PC-3 (cell line): Measurements from ENCODE around the gene UBE4B. TPM values are rescaled to one million over a fixed set of nuclear protein-coding genes. Genes with fewer than 3 reads are reported as not detected.

Experiments used
- ATAC-seq: fragments of 200-7000 bp; cut with Tn5 transposase; 2 replicates; pipeline ENCODE4 v1.9.1; 2020; ENCODE audit warnings: mild to moderate bottlenecking, moderate library complexity
- BruUV-seq: library from RNA; stranded (reverse); fragments of 400-500 nt; replicated peaks from 2 replicates; lab custom pipeline; 2021; lab: Mats Ljungman, UMichigan
- CTCF ChIA-PET: fragments of 300-600 bp; sonication (Branson Sonifier 250); formaldehyde crosslinking; loops from one replicate; lab custom pipeline; 2022; ENCODE audit warnings: antibody characterized with exemption; lab: Charles Lee
- POLR2A ChIA-PET: fragments of 300-600 bp; sonication (Branson Sonifier 250); formaldehyde crosslinking; loops from one replicate; lab custom pipeline; 2022; ENCODE audit warnings: antibody characterized with exemption; ENCODE audit not compliant: unreplicated experiment; lab: Charles Lee
- DNase-seq: peaks from one replicate; pipeline ENCODE4 v3.0.0-alpha.2; 2015
- H2AFZ ChIP-seq: fragments of 300-600 bp; sonication (generic); 2 replicates; pipeline ENCODE4 v1.6.0; 2016; ENCODE audit warnings: antibody characterized with exemption, low read length
- H3F3A ChIP-seq: fragments of 300-600 bp; sonication (generic); one replicate; pipeline ENCODE4 v1.6.0; 2017; ENCODE audit warnings: antibody characterized with exemption, low read length, control low read depth, mild to moderate bottlenecking; ENCODE audit not compliant: unreplicated experiment
- H3K27ac ChIP-seq: fragments of 300-600 bp; sonication (generic); 2 replicates; pipeline ENCODE4 v1.5.1; 2016; ENCODE audit warnings: mild to moderate bottlenecking, low read length
- H3K27me3 ChIP-seq: fragments of 300-600 bp; sonication (generic); 2 replicates; pipeline ENCODE4 v1.6.1; 2016; ENCODE audit warnings: low read length, mixed read lengths
- H3K36me3 ChIP-seq: fragments of 300-600 bp; sonication (generic); 2 replicates; pipeline ENCODE4 v1.6.1; 2016; ENCODE audit warnings: low read depth, mixed run types, low read length, mixed read lengths
- H3K4me1 ChIP-seq: fragments of 300-600 bp; sonication (generic); 2 replicates; pipeline ENCODE4 v1.5.1; 2016; ENCODE audit warnings: low read length; ENCODE audit not compliant: insufficient read depth
- H3K4me2 ChIP-seq: fragments of 300-600 bp; sonication (generic); 2 replicates; pipeline ENCODE4 v1.6.0; 2016; ENCODE audit warnings: low read length
- H3K4me3 ChIP-seq: fragments of 300-600 bp; sonication (generic); 2 replicates; pipeline ENCODE4 v1.5.1; 2016; ENCODE audit warnings: mild to moderate bottlenecking, low read length, mixed read lengths
- H3K79me2 ChIP-seq: fragments of 300-600 bp; sonication (generic); 2 replicates; pipeline ENCODE4 v1.6.1; 2017; ENCODE audit warnings: low read length, mixed read lengths
- H3K9ac ChIP-seq: fragments of 300-600 bp; sonication (generic); 2 replicates; pipeline ENCODE4 v1.6.0; 2016; ENCODE audit warnings: mild to moderate bottlenecking, low read length
- H3K9me2 ChIP-seq: fragments of 300-600 bp; sonication (generic); replicated peaks from 2 replicates; pipeline ENCODE4 v1.6.1; 2016; ENCODE audit warnings: mixed run types, low read length, mixed read lengths
- H3K9me3 ChIP-seq: fragments of 300-600 bp; sonication (generic); 2 replicates; pipeline ENCODE4 v1.6.1; 2016; ENCODE audit warnings: low read length, mixed read lengths
- H4K20me1 ChIP-seq: fragments of 300-600 bp; sonication (generic); 2 replicates; pipeline ENCODE4 v1.6.1; 2016; ENCODE audit warnings: low read length, mixed read lengths
- EZH2 ChIP-seq: fragments of 300-600 bp; sonication (generic); IDR thresholded peaks from one replicate; pipeline ENCODE4 v1.6.1; 2017; ENCODE audit warnings: antibody characterized with exemption, mild to moderate bottlenecking, low read length; ENCODE audit not compliant: unreplicated experiment
- EZH2phosphoT487 ChIP-seq: fragments of 300-600 bp; sonication (generic); IDR thresholded peaks from 2 replicates; pipeline ENCODE4 v1.6.1; 2018; ENCODE audit warnings: mild to moderate bottlenecking, antibody characterized with exemption, low read length, borderline replicate concordance
- intact Hi-C: fragments of 100-400 bp; cut with micrococcal nuclease; formaldehyde crosslinking; loops from 2 replicates; pipeline ENCODE4 v1.9.0; 2023
- total RNA-seq: library from RNA; depleted of rRNA; stranded (reverse); fragments of >200 nt; gene quantifications from 2 replicates; pipeline ENCODE4 v1.2.3, GENCODE V29; 2014
- TF ChIP-seq, protein P1 (sequence below): fragments of 300-600 bp; sonication (generic); conservative IDR thresholded peaks from 2 replicates; pipeline ENCODE4 v1.5.1; 2017; ENCODE audit warnings: antibody characterized with exemption, low read depth, mild to moderate bottlenecking, low read length

UBE4B gene
- total RNA-seq, 1 experiment from 2014 or later: 37.9 TPM

DNA sequence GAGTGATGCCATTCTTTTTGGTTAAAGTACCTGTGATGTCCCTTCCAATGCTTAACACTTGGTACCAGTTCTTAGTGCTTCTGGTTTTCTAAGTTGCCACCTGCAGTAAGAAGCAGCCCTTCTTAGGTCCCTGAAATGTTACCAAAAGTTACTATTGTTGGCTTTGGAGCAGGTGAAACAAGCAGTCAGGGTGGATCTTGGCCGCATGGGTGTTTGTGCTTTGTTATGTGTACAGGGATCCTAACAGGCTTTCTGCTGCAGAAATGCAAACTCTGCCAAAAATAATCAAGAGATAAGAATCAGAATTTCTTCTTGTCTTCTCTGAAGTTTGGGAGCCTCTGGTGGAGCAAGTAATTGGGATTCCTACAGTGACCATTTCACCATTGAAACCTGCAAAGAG lies 84.4 kb downstream of the UBE4B start:
- no peaks in the 10 kb centered on the region for H3F3A ChIP-seq
- no peaks in the 10 kb centered on the region for H3K9me2 ChIP-seq
- intact Hi-C loops: no loop called here
- ATAC-seq (no peak), DNase-seq (no peak)
- H3K4me1 ChIP-seq: no peaks in the 10 kb centered on the region
- no peaks in the 10 kb centered on the region for H3K27me3 ChIP-seq
- H3K79me2 ChIP-seq: no peaks in the 10 kb centered on the region
- BruUV-seq: no TSS peak
- POLR2A ChIA-PET: no interaction called here
- TF ChIP-seq, protein P1, sequence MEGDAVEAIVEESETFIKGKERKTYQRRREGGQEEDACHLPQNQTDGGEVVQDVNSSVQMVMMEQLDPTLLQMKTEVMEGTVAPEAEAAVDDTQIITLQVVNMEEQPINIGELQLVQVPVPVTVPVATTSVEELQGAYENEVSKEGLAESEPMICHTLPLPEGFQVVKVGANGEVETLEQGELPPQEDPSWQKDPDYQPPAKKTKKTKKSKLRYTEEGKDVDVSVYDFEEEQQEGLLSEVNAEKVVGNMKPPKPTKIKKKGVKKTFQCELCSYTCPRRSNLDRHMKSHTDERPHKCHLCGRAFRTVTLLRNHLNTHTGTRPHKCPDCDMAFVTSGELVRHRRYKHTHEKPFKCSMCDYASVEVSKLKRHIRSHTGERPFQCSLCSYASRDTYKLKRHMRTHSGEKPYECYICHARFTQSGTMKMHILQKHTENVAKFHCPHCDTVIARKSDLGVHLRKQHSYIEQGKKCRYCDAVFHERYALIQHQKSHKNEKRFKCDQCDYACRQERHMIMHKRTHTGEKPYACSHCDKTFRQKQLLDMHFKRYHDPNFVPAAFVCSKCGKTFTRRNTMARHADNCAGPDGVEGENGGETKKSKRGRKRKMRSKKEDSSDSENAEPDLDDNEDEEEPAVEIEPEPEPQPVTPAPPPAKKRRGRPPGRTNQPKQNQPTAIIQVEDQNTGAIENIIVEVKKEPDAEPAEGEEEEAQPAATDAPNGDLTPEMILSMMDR: no peak
- TF ChIP-seq EZH2phosphoT487 (no peak), EZH2 (no peak)
- peaks cover 13% of the 10 kb centered on the region; the same call in 1 of the 2 replicates for H3K36me3 ChIP-seq
- no peaks in the 10 kb centered on the region for H4K20me1 ChIP-seq
- no peak overlapping the region for H2AFZ ChIP-seq
- no peak overlapping the region for H3K9ac ChIP-seq
- H3K9me3 ChIP-seq: no peaks in the 10 kb centered on the region
- CTCF ChIA-PET: no interaction called here
- no peak overlapping the region for H3K27ac ChIP-seq
- H3K4me2 ChIP-seq: no peak overlapping the region
- no peak overlapping the region for H3K4me3 ChIP-seq

DNA sequence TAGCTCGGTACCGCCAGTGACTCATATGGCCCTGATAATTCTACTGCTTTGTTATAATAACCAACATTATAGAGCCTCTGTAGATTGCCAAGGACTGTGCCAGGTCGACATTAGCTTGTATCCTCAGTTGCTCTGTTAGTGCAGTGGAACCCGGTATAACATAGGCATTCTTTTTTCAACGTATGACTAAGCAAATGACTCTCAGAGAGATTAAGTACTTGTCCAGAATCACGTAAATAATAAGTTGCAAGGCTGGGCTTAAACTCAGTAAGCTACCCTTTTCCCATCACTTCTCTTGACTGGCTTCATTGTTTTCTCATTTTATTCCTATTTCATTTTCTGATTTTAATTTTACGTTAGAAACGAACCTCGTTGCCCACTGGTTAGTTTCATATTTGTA lies 85.1 kb downstream of the UBE4B start:
- Histone ChIP-seq H3K9ac (no peak overlapping the region), H3K27me3 (no peaks in the 10 kb centered on the region), H3K9me2 (no peaks in the 10 kb centered on the region), H3K4me1 (no peaks in the 10 kb centered on the region), H3K79me2 (no peaks in the 10 kb centered on the region), H4K20me1 (no peaks in the 10 kb centered on the region), H3K4me3 (no peak overlapping the region), H3K27ac (no peak overlapping the region), H3K36me3 (peaks cover 13% of the 10 kb centered on the region; the same call in 1 of the 2 replicates), H3F3A (no peaks in the 10 kb centered on the region), H2AFZ (no peak overlapping the region), H3K9me3 (no peaks in the 10 kb centered on the region), H3K4me2 (no peak overlapping the region)
- CTCF ChIA-PET: no interaction called here
- POLR2A ChIA-PET: no interaction called here
- TF ChIP-seq EZH2phosphoT487 (no peak), EZH2 (no peak)
- TF ChIP-seq, protein P1: no peak
- BruUV-seq: no TSS peak
- intact Hi-C loops: no loop called here
- DNase-seq (no peak), ATAC-seq (no peak)

- intact Hi-C loops: no loop called here
- Histone ChIP-seq H3K36me3 (peaks cover 13% of the 10 kb centered on the region; the same call in 1 of the 2 replicates), H3K79me2 (no peaks in the 10 kb centered on the region), H3K4me1 (no peaks in the 10 kb centered on the region), H3K27ac (no peak overlapping the region), H2AFZ (no peak overlapping the region), H3K27me3 (no peaks in the 10 kb centered on the region), H3K4me2 (no peak overlapping the region), H3K9me3 (no peaks in the 10 kb centered on the region), H3K9ac (no peak overlapping the region), H3K9me2 (no peaks in the 10 kb centered on the region), H4K20me1 (no peaks in the 10 kb centered on the region), H3K4me3 (no peak overlapping the region), H3F3A (no peaks in the 10 kb centered on the region)
- DNase-seq (no peak), ATAC-seq (no peak)
- no TSS peak for BruUV-seq
- POLR2A ChIA-PET: no interaction called here
- TF ChIP-seq, protein P1: no peak
- TF ChIP-seq EZH2phosphoT487: no peak
- TF ChIP-seq EZH2: no peak
- CTCF ChIA-PET: no interaction called here
These were observed 88.9 kb downstream of the UBE4B start for GRCh38 chr1:10121688-10122087.
